Endothelial cell of umbilical vein (primary cell): ENCODE data around the gene CAV2. TPM values are rescaled to one million over a fixed set of nuclear protein-coding genes. Genes with fewer than 3 reads are reported as not detected.

Experiments used
- BruUV-seq: library from RNA; stranded (reverse); fragments of 400-500 nt; replicated peaks from 2 replicates; lab custom pipeline; 2021; lab: Mats Ljungman, UMichigan
- CTCF ChIA-PET: fragments of 300-600, 350-600 bp; sonication (Branson Sonifier 250); formaldehyde crosslinking; loops from one replicate; lab custom pipeline; 2021; ENCODE audit warnings: antibody characterized with exemption, inconsistent platforms; lab: Charles Lee
- POLR2A ChIA-PET: fragments of 300-600, 350-600 bp; sonication (Branson Sonifier 250); formaldehyde crosslinking; loops from one replicate; lab custom pipeline; 2021; ENCODE audit warnings: antibody characterized with exemption, inconsistent platforms; lab: Charles Lee
- DNase-seq: peaks from one replicate; pipeline ENCODE4 v3.0.0-alpha.2; 2011; ENCODE audit warnings: low read depth, low spot score
- FAIRE-seq: peaks from 2 replicates; lab custom pipeline; 2011; peaks lifted over from hg19 to GRCh38; lab: Jason Lieb, UNC
- H2AFZ ChIP-seq: 2 replicates; pipeline ENCODE4 v1.6.0; 2012; ENCODE audit warnings: low read depth, low read length, control low read depth, inconsistent platforms
- H3K27ac ChIP-seq: 2 replicates; pipeline ENCODE4 v1.5.1; 2011; ENCODE audit warnings: low read depth, mild to moderate bottlenecking, control low read depth, low read length, moderate library complexity; ENCODE audit not compliant: insufficient read depth
- H3K27me3 ChIP-seq, 2 experiments: 2 replicates each; pipeline versions ENCODE4 v1.6.0 to v1.6.1; 2011; ENCODE audit warnings: low read length in 2 of 2, mixed read lengths in 1 of 2; ENCODE audit not compliant: control insufficient read depth in 2 of 2, insufficient read depth in 2 of 2
- H3K36me3 ChIP-seq, 2 experiments: 2 replicates in 1 of 2; 3 replicates in 1 of 2; pipeline ENCODE4 v1.5.1; 2011; ENCODE audit warnings: low read length in 2 of 2, mild to moderate bottlenecking in 1 of 2, moderate library complexity in 1 of 2; ENCODE audit not compliant: control insufficient read depth in 2 of 2, insufficient read depth in 2 of 2; ENCODE audit errors: extremely low read depth in 1 of 2
- H3K4me1 ChIP-seq: 3 replicates; pipeline ENCODE4 v1.5.1; 2011; ENCODE audit warnings: mild to moderate bottlenecking, low read length; ENCODE audit not compliant: control insufficient read depth, insufficient read depth; ENCODE audit errors: extremely low read depth
- H3K4me2 ChIP-seq: 2 replicates; pipeline ENCODE4 v1.6.1; 2011; ENCODE audit warnings: low read length, control low read depth, mixed read lengths; ENCODE audit not compliant: insufficient read depth
- H3K4me3 ChIP-seq, 3 experiments: fragments of 200-600 bp in 1 of 3; sonication (generic), shearing (Covaris generic) in 1 of 3; replicated peaks in 1 of 3; 2 replicates each; pipeline ENCODE4 v1.5.1; 2011 to 2016; ENCODE audit warnings: control low read depth in 3 of 3, low read length in 3 of 3, mild to moderate bottlenecking in 2 of 3, inconsistent platforms in 1 of 3, low read depth in 1 of 3, moderate library complexity in 1 of 3; ENCODE audit not compliant: insufficient read depth in 1 of 3
- H3K79me2 ChIP-seq: 2 replicates; pipeline ENCODE4 v1.6.0; 2012; ENCODE audit warnings: low read length, inconsistent platforms; ENCODE audit not compliant: control insufficient read depth, insufficient read depth
- H3K9ac ChIP-seq: replicated peaks from 2 replicates; pipeline ENCODE3; 2011; ENCODE audit warnings: low read length, control low read depth; ENCODE audit not compliant: insufficient read depth; ENCODE audit errors: extremely low read depth
- H3K9me1 ChIP-seq: replicated peaks from 3 replicates; pipeline ENCODE4 v1.6.0; 2011; ENCODE audit warnings: mild to moderate bottlenecking, low read length; ENCODE audit not compliant: control insufficient read depth, insufficient read depth; ENCODE audit errors: extremely low read depth
- H3K9me3 ChIP-seq: replicated peaks from 2 replicates; pipeline ENCODE4 v1.5.1; 2012; ENCODE audit warnings: low read length, inconsistent platforms; ENCODE audit not compliant: control insufficient read depth, insufficient read depth
- H4K20me1 ChIP-seq: replicated peaks from 2 replicates; pipeline ENCODE3; 2011; ENCODE audit warnings: mild to moderate bottlenecking, low read length; ENCODE audit not compliant: control insufficient read depth, insufficient read depth; ENCODE audit errors: extremely low read depth
- EZH2 ChIP-seq: IDR thresholded peaks from 2 replicates; pipeline ENCODE4 v1.6.1; 2012; ENCODE audit warnings: borderline replicate concordance, low read depth, mild to moderate bottlenecking, moderate library complexity, low read length, inconsistent platforms; ENCODE audit not compliant: severe bottlenecking
- FOS ChIP-seq: IDR thresholded peaks from 2 replicates; pipeline ENCODE4 v1.6.1; 2011; ENCODE audit warnings: mild to moderate bottlenecking, low read length, moderate library complexity, borderline replicate concordance; ENCODE audit not compliant: insufficient read depth
- GATA2 ChIP-seq: IDR thresholded peaks from 2 replicates; pipeline ENCODE4 v1.7.0; 2011; ENCODE audit warnings: low read depth, mild to moderate bottlenecking, moderate library complexity, mixed read lengths, low read length; ENCODE audit not compliant: insufficient read length, insufficient read depth
- JUN ChIP-seq: IDR thresholded peaks from 2 replicates; pipeline ENCODE4 v1.6.1; 2011; ENCODE audit warnings: borderline replicate concordance, low read depth; ENCODE audit not compliant: insufficient read length, insufficient read depth
- MYC ChIP-seq: IDR thresholded peaks from one replicate; pipeline ENCODE4 v1.6.1; 2011; ENCODE audit warnings: mild to moderate bottlenecking, low read depth, low read length
- POLR2A ChIP-seq: IDR thresholded peaks from 2 replicates; pipeline ENCODE4 v1.6.1; 2012; ENCODE audit warnings: low read depth, mild to moderate bottlenecking, control low read depth, low read length
- POLR2AphosphoS5 ChIP-seq: IDR thresholded peaks from 2 replicates; pipeline ENCODE4 v1.6.1; 2012; ENCODE audit warnings: low read depth, mild to moderate bottlenecking, control low read depth, low read length, moderate library complexity; ENCODE audit not compliant: insufficient read depth
- dilution Hi-C: fragments of 300-500 bp; cut with MboI; formaldehyde crosslinking; loops from one replicate; pipeline ENCODE4 v1.15.0; 2019; ENCODE audit warnings: low sequenced_read_pairs; ENCODE audit not compliant: extremely low pct_ligation_motif_present
- intact Hi-C: fragments of 100-400 bp; cut with micrococcal nuclease; formaldehyde crosslinking; loops from one replicate; pipeline ENCODE4 v1.10.0; 2022
- polyA plus RNA-seq, 4 experiments: library from polyadenylated mRNA; depleted of rRNA in 3 of 4; stranded (reverse) in 3 of 4; unstranded in 1 of 4; fragments of >200 nt; gene quantifications; 2 replicates each; pipeline versions ENCODE4 v1.2.1 to v1.2.3, GENCODE V29; 2011 to 2012; ENCODE audit warnings: missing spikeins in 1 of 4
- total RNA-seq: library from RNA; stranded (reverse); gene quantifications from 2 replicates; pipeline ENCODE4 v1.2.3, GENCODE V29; 2021
- TF ChIP-seq, protein P1 (sequence below), 2 donors: IDR thresholded peaks; 1 replicate in 1 of 2; 2 replicates in 1 of 2; pipeline ENCODE4 v1.5.1; 2011; ENCODE audit warnings: low read length in 2 of 2, mild to moderate bottlenecking in 2 of 2, moderate library complexity in 2 of 2, control low read depth in 1 of 2, inconsistent platforms in 1 of 2, low read depth in 1 of 2; ENCODE audit not compliant: insufficient read depth in 1 of 2; ENCODE audit errors: extremely low read depth in 1 of 2
- TF ChIP-seq, protein P2 (sequence below): IDR thresholded peaks from 2 replicates; pipeline ENCODE4 v1.6.1; 2011; ENCODE audit not compliant: insufficient read depth, insufficient read length

Gene CAV2
- total and polyA plus RNA-seq, 2 donors (not counting 3 experiments of a cell fraction or from before 2014, with no cell fraction given) = 179 to 327 TPM

DNA sequence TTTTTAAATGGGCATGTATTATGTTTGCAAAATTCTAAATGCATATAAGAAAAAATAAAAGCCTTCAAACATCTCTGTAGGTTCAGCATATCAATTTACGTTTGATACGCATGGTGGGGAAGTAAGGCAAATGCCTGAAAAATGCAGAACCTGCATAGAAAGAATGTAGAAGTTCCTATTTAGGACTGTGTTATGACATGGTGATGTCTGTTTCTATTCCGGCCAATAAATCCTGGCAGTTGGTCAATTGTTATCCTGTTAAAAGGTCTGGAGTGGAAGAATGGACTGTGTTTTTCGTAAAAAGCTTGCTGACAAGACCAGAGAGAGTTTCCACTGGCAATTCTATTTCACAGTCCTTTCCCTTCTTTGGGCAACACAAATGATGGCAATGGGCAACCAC, 49.6 kb upstream of the CAV2 start:
- CTCF ChIA-PET = no interaction called here
- Histone ChIP-seq H3K4me3 (no peak overlapping the region), H2AFZ (no peak overlapping the region), H3K9me3 (no peaks in the 10 kb centered on the region), H3K4me1 (peaks cover 5% of the 10 kb centered on the region), H4K20me1 (no peaks in the 10 kb centered on the region), H3K79me2 (no peaks in the 10 kb centered on the region), H3K4me2 (no peak overlapping the region), H3K27ac (no peak overlapping the region), H3K9ac (no peak overlapping the region), H3K9me1 (no peaks in the 10 kb centered on the region), H3K27me3 (no peaks in the 10 kb centered on the region), H3K36me3 (no peaks in the 10 kb centered on the region)
- FAIRE-seq (no peak), DNase-seq (no peak)
- intact Hi-C loops (no loop called here), dilution Hi-C loops (no loop called here)
- POLR2A ChIA-PET = no interaction called here
- BruUV-seq = no TSS peak
- TF ChIP-seq POLR2AphosphoS5 (no peak), FOS (no peak), GATA2 (no peak), EZH2 (no peak), JUN (no peak), MYC (no peak), POLR2A (no peak)
- TF ChIP-seq, protein P1, sequence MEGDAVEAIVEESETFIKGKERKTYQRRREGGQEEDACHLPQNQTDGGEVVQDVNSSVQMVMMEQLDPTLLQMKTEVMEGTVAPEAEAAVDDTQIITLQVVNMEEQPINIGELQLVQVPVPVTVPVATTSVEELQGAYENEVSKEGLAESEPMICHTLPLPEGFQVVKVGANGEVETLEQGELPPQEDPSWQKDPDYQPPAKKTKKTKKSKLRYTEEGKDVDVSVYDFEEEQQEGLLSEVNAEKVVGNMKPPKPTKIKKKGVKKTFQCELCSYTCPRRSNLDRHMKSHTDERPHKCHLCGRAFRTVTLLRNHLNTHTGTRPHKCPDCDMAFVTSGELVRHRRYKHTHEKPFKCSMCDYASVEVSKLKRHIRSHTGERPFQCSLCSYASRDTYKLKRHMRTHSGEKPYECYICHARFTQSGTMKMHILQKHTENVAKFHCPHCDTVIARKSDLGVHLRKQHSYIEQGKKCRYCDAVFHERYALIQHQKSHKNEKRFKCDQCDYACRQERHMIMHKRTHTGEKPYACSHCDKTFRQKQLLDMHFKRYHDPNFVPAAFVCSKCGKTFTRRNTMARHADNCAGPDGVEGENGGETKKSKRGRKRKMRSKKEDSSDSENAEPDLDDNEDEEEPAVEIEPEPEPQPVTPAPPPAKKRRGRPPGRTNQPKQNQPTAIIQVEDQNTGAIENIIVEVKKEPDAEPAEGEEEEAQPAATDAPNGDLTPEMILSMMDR (IDR thresholded peaks at IDR 0.05; ENCODE audit: extremely low read depth in 1 of 2, insufficient read depth in 1 of 2, low read depth in 1 of 2, low read length in 2 of 2) = no peak
- TF ChIP-seq, protein P2, sequence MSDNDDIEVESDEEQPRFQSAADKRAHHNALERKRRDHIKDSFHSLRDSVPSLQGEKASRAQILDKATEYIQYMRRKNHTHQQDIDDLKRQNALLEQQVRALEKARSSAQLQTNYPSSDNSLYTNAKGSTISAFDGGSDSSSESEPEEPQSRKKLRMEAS = no peak
